ENCODE measurements around the gene PTPRH. TPM values are rescaled to one million over a fixed set of nuclear protein-coding genes. Genes with fewer than 3 reads are reported as not detected.

Gene PTPRH
- polyA plus RNA-seq, 1 donor from 2014 or later, result 0.54 TPM

DNA sequence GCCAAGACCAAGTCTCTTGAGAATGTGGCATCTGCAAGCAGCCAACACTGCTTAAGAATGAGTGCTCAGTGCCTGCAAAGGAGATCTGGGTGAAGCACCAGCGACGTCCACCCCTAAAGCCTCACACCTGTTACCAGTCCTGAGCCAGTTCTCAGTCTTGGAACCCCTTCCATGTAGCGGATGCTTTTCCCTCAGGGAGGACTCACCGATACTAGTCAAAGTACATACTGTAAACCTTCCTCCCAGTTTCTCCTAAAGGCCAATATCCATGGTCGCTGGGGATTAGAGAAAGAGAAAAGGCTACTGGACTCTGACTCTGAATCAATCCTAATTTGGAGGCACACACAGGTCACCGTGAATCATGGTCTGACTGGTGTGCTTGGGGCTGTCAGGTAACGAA, 4.2 kb upstream of the PTPRH start:
- Histone ChIP-seq H3K9me3 (ENCODE audit: low read length) (no peaks in the 10 kb centered on the region), H3K27me3 (ENCODE audit: insufficient read depth, low read depth, low read length) (no peaks in the 10 kb centered on the region), H3K9me2 (ENCODE audit: insufficient read depth, low read length) (no peaks in the 10 kb centered on the region), H3K9ac (ENCODE audit: low read length) (no peak overlapping the region), H2AFZ (ENCODE audit: low read depth, low read length) (no peak overlapping the region), H3K36me3 (ENCODE audit: insufficient read depth, low read length) (no peaks in the 10 kb centered on the region), H4K20me1 (ENCODE audit: insufficient read depth) (no peaks in the 10 kb centered on the region), H3K79me2 (replicated peaks; ENCODE audit: insufficient read depth, low read length) (no peaks in the 10 kb centered on the region), H3K4me2 (ENCODE audit: low read length) (no peak overlapping the region), H3F3A (ENCODE audit: insufficient read depth, low read length, poor library complexity, severe bottlenecking) (no peaks in the 10 kb centered on the region), H3K27ac (ENCODE audit: low read length) (no peak overlapping the region), H3K4me3 (ENCODE audit: low read length) (no peak overlapping the region)
- TF ChIP-seq, protein P1, sequence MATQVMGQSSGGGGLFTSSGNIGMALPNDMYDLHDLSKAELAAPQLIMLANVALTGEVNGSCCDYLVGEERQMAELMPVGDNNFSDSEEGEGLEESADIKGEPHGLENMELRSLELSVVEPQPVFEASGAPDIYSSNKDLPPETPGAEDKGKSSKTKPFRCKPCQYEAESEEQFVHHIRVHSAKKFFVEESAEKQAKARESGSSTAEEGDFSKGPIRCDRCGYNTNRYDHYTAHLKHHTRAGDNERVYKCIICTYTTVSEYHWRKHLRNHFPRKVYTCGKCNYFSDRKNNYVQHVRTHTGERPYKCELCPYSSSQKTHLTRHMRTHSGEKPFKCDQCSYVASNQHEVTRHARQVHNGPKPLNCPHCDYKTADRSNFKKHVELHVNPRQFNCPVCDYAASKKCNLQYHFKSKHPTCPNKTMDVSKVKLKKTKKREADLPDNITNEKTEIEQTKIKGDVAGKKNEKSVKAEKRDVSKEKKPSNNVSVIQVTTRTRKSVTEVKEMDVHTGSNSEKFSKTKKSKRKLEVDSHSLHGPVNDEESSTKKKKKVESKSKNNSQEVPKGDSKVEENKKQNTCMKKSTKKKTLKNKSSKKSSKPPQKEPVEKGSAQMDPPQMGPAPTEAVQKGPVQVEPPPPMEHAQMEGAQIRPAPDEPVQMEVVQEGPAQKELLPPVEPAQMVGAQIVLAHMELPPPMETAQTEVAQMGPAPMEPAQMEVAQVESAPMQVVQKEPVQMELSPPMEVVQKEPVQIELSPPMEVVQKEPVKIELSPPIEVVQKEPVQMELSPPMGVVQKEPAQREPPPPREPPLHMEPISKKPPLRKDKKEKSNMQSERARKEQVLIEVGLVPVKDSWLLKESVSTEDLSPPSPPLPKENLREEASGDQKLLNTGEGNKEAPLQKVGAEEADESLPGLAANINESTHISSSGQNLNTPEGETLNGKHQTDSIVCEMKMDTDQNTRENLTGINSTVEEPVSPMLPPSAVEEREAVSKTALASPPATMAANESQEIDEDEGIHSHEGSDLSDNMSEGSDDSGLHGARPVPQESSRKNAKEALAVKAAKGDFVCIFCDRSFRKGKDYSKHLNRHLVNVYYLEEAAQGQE (IDR thresholded peaks at IDR 0.05; ENCODE audit: borderline replicate concordance), result no peak
- TF ChIP-seq RAD21 (conservative IDR thresholded peaks at IDR 0.05), result no peak

GRCh38 chr19:55212447-55212846, 3.1 kb upstream of the PTPRH start:
- no peaks in the 10 kb centered on the region for H4K20me1 ChIP-seq (ENCODE audit: insufficient read depth)
- H3K27ac ChIP-seq (ENCODE audit: low read length), result no peak overlapping the region

GRCh38 chr19:55209693-55210472, 582 bp upstream of the PTPRH start:
- no peak for TF ChIP-seq TAF1 (IDR thresholded peaks at IDR 0.05; ENCODE audit: low read depth)
- TF ChIP-seq EP300 (conservative IDR thresholded peaks at IDR 0.05; ENCODE audit: poor library complexity, severe bottlenecking), result no peak
- no peak overlapping the region for H2AFZ ChIP-seq (ENCODE audit: low read depth, low read length)
- H3K27me3 ChIP-seq (ENCODE audit: insufficient read depth, low read depth, low read length), result no peaks in the 10 kb centered on the region
- no peaks in the 10 kb centered on the region for H3K79me2 ChIP-seq (replicated peaks; ENCODE audit: insufficient read depth, low read length)
- no peaks in the 10 kb centered on the region for H3F3A ChIP-seq (ENCODE audit: insufficient read depth, low read length, poor library complexity, severe bottlenecking)
- no peak overlapping the region for H3K9ac ChIP-seq (ENCODE audit: low read length)
- H4K20me1 ChIP-seq (ENCODE audit: insufficient read depth), result no peaks in the 10 kb centered on the region
- no peaks in the 10 kb centered on the region for H3K36me3 ChIP-seq (ENCODE audit: insufficient read depth, low read length)
- H3K4me2 ChIP-seq (ENCODE audit: low read length), result no peak overlapping the region
- H3K4me3 ChIP-seq (ENCODE audit: low read length), result no peak overlapping the region
- H3K9me3 ChIP-seq (ENCODE audit: low read length), result no peaks in the 10 kb centered on the region
- no peak overlapping the region for H3K27ac ChIP-seq (ENCODE audit: low read length)
- H3K9me2 ChIP-seq (ENCODE audit: insufficient read depth, low read length), result no peaks in the 10 kb centered on the region

More at GRCh38 chr19:55212447-55212846, 3.1 kb upstream of the PTPRH start:
- Histone ChIP-seq H2AFZ (ENCODE audit: low read depth, low read length) (no peak overlapping the region), H3K9me3 (ENCODE audit: low read length) (no peaks in the 10 kb centered on the region), H3K27me3 (ENCODE audit: insufficient read depth, low read depth, low read length) (no peaks in the 10 kb centered on the region), H3K9me2 (ENCODE audit: insufficient read depth, low read length) (no peaks in the 10 kb centered on the region), H3K4me3 (ENCODE audit: low read length) (no peak overlapping the region), H3K4me2 (ENCODE audit: low read length) (no peak overlapping the region), H3K79me2 (replicated peaks; ENCODE audit: insufficient read depth, low read length) (no peaks in the 10 kb centered on the region), H3F3A (ENCODE audit: insufficient read depth, low read length, poor library complexity, severe bottlenecking) (no peaks in the 10 kb centered on the region), H3K36me3 (ENCODE audit: insufficient read depth, low read length) (no peaks in the 10 kb centered on the region), H3K9ac (ENCODE audit: low read length) (no peak overlapping the region)
- TF ChIP-seq, protein P2, sequence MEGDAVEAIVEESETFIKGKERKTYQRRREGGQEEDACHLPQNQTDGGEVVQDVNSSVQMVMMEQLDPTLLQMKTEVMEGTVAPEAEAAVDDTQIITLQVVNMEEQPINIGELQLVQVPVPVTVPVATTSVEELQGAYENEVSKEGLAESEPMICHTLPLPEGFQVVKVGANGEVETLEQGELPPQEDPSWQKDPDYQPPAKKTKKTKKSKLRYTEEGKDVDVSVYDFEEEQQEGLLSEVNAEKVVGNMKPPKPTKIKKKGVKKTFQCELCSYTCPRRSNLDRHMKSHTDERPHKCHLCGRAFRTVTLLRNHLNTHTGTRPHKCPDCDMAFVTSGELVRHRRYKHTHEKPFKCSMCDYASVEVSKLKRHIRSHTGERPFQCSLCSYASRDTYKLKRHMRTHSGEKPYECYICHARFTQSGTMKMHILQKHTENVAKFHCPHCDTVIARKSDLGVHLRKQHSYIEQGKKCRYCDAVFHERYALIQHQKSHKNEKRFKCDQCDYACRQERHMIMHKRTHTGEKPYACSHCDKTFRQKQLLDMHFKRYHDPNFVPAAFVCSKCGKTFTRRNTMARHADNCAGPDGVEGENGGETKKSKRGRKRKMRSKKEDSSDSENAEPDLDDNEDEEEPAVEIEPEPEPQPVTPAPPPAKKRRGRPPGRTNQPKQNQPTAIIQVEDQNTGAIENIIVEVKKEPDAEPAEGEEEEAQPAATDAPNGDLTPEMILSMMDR (IDR thresholded peaks at IDR 0.05; ENCODE audit: poor library complexity, severe bottlenecking), result peak; percentile 58
- peak; percentile 59 for TF ChIP-seq SMC3 (conservative IDR thresholded peaks at IDR 0.05; ENCODE audit: poor library complexity)
- TF ChIP-seq POLR2AphosphoS5 (IDR thresholded peaks at IDR 0.05), result no peak
- TF ChIP-seq RAD21 (conservative IDR thresholded peaks at IDR 0.05), result peak; percentile 47

Measured in neural cell (in vitro differentiated cells).